Measurements from ENCODE around the gene SNRNP48. TPM values are rescaled to one million over a fixed set of nuclear protein-coding genes. Genes with fewer than 3 reads are reported as not detected.

SNRNP48 gene
- total RNA-seq, 4 donors from 2014 or later = 5.3 to 11.6 (median 8.7) TPM

DNA sequence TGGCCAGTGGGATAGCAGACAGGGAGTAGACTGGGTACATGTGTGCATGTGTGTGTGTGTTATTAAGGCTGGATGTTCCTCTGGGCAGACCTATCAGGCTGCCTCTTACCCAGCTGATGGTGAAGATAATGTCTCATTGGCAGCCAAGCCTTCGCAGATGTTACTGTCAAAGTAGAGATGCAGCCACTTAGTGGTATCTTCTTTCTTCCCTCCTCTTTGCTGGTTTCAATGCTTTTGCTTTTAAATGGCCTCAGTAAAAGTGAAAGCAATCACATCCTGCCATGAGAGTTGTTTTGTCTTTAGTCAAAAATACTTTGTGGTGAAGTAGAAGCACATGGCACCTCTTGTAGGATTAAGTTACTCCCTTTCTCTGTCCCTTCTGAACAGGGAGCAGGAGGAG lies 57.5 kb downstream of the SNRNP48 start:
- TF ChIP-seq POLR2A (IDR thresholded peaks at IDR 0.05) = no peak
- TF ChIP-seq, protein P1, sequence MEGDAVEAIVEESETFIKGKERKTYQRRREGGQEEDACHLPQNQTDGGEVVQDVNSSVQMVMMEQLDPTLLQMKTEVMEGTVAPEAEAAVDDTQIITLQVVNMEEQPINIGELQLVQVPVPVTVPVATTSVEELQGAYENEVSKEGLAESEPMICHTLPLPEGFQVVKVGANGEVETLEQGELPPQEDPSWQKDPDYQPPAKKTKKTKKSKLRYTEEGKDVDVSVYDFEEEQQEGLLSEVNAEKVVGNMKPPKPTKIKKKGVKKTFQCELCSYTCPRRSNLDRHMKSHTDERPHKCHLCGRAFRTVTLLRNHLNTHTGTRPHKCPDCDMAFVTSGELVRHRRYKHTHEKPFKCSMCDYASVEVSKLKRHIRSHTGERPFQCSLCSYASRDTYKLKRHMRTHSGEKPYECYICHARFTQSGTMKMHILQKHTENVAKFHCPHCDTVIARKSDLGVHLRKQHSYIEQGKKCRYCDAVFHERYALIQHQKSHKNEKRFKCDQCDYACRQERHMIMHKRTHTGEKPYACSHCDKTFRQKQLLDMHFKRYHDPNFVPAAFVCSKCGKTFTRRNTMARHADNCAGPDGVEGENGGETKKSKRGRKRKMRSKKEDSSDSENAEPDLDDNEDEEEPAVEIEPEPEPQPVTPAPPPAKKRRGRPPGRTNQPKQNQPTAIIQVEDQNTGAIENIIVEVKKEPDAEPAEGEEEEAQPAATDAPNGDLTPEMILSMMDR (IDR thresholded peaks at IDR 0.05) = no peak
- DNase-seq = no peak
- Histone ChIP-seq H3K4me3 (no peak overlapping the region), H3K27me3 (no peaks in the 10 kb centered on the region), H3K27ac (no peak overlapping the region), H3K4me1 (no peaks in the 10 kb centered on the region), H3K9me3 (no peaks in the 10 kb centered on the region), H3K36me3 (no peaks in the 10 kb centered on the region)
- intact Hi-C loops (cut with DNase I) = no loop called here
- 86 to 100% methylated on average over 1 of the region's 1 CpG for WGBS, 2 donors

DNA sequence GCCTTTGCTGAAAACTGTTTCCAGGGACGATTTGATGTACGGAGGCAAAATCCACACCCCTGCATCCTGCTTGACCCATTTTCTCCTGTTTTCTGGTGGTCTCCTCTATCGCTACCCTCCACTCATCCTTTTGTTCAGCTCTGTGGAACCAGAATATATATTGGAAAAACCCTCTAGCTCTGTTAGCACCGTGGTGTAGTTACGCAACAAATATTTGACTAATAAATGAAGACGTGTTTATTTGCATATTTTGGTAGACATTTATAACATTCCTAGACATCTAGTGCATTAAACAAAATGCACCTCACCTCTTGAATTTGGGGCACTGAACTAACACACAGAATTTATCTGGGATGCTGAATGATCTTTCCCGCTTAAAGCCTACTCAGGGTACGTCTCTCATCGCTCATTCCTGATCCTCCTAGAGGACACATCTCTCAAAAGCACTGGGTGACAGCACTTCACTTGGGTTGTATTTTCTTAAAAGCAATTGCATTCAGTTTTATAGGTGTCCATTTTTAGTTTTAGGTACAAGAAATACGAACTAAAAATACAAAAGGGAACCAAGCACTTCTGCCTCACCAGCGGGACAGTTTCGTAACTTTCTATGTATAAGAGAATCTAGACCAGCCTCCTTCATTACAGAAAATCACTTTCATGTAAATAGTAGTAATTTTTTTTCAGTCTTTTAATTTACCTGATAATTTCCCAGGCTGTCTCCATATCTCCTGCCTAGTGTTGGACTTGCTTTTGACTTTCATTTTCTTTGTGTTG lies 59.2 kb downstream of the SNRNP48 start:
- Histone ChIP-seq H3K27me3 (no peaks in the 10 kb centered on the region), H3K27ac (no peak overlapping the region), H3K9me3 (no peaks in the 10 kb centered on the region), H3K4me1 (no peaks in the 10 kb centered on the region), H3K4me3 (no peak overlapping the region), H3K36me3 (no peaks in the 10 kb centered on the region)
- intact Hi-C loops (cut with DNase I) = no loop called here
- TF ChIP-seq, protein P1 (IDR thresholded peaks at IDR 0.05) = no peak
- no peak for TF ChIP-seq POLR2A (IDR thresholded peaks at IDR 0.05)
- no peak for DNase-seq
- 77 to 81% methylated on average over 12 of the region's 12 CpGs for WGBS, 2 donors

DNA sequence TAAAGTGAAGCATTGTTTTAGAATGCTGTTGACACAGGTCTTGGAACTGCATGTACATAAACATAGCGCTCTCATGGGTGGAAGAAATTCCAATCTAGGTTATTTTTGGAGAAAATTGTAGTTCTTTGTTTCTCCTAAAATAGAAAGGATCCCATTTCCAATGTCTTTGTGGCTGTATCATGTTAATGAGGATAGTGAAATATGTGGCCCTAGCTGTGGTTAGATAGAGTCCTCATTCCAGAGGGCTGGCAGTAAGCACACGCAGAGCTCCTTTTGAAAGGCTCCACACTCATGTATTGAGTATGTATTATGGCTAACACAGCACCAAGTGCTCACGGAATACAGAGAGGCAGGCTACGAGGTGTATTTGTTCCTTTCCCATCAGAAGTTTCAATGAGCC lies 60.9 kb downstream of the SNRNP48 start:
- H3K4me3 ChIP-seq = no peak overlapping the region
- no peaks in the 10 kb centered on the region for H3K36me3 ChIP-seq
- intact Hi-C loops (cut with DNase I) = no loop called here
- 81 to 83% methylated on average over 3 to 4 of the region's 4 CpGs for WGBS, 2 donors
- no peak for TF ChIP-seq POLR2A (IDR thresholded peaks at IDR 0.05)
- TF ChIP-seq, protein P1 (IDR thresholded peaks at IDR 0.05) = no peak
- H3K27me3 ChIP-seq = no peaks in the 10 kb centered on the region
- H3K9me3 ChIP-seq = no peaks in the 10 kb centered on the region
- DNase-seq = no peak
- H3K4me1 ChIP-seq = no peaks in the 10 kb centered on the region
- no peak overlapping the region for H3K27ac ChIP-seq

DNA sequence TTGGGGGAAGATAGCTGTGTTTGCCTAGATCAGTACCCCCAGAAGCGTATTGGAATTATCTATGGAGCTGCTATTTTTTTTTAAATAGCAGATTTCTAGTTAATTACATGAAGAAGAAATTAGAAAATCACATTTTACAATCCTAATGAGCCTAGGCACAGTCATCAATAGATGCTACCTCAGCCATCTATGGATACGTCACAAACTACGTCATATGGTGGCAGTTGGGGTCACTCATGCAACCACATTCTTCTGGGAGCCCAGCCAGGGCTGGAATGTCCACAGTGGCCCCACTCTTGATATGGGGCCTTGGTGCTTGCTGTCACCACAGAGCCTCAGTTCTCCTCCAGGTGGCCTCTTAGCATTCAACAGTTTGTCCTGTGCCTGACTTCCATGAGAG lies 63.0 kb downstream of the SNRNP48 start:
- DNase-seq = no peak
- WGBS, 2 donors = 78 to 93% methylated on average over 3 of the region's 3 CpGs
- H3K27me3 ChIP-seq = no peaks in the 10 kb centered on the region
- no peak for TF ChIP-seq POLR2A (IDR thresholded peaks at IDR 0.05)
- TF ChIP-seq, protein P1 (IDR thresholded peaks at IDR 0.05) = no peak
- no peaks in the 10 kb centered on the region for H3K36me3 ChIP-seq
- H3K4me1 ChIP-seq = no peaks in the 10 kb centered on the region
- intact Hi-C loops (cut with DNase I) = no loop called here
- H3K27ac ChIP-seq = no peak overlapping the region
- H3K4me3 ChIP-seq = no peak overlapping the region
- no peaks in the 10 kb centered on the region for H3K9me3 ChIP-seq

DNA sequence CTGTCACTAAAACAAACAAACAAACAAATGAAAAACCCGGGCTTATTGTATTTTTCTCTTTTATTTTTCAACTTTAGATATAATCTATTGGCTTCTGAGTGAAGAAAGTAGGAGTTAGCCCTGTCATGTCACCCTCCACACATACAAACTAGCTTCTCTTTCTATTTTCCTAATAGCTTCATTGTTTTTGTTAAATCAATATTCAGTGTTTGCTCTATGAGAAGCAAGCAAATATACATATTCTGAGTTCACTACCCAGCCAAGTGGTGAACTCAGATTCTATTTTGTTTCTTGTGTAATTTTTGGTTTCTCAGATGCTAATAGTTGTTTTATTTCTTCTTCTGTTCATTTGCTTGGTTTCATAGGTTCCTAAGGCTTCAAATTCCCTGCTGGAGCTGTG lies 66.4 kb downstream of the SNRNP48 start:
- Histone ChIP-seq H3K4me3 (no peak overlapping the region), H3K27ac (no peak overlapping the region), H3K36me3 (no peaks in the 10 kb centered on the region), H3K4me1 (no peaks in the 10 kb centered on the region), H3K27me3 (no peaks in the 10 kb centered on the region), H3K9me3 (no peaks in the 10 kb centered on the region)
- WGBS, 2 donors = 56 to 60% methylated on average over 1 of the region's 1 CpG
- no peak for TF ChIP-seq POLR2A (IDR thresholded peaks at IDR 0.05)
- TF ChIP-seq, protein P1 (IDR thresholded peaks at IDR 0.05) = no peak
- DNase-seq = no peak
- intact Hi-C loops (cut with DNase I) = no loop called here

Measured in esophagus squamous epithelium (tissue), 5 donors.